Fibroblast of peridontal ligament (primary cell): Measurements from ENCODE around the gene SERPINB12.

ENCODE experiments used
- DNase-seq: peaks from one replicate; pipeline ENCODE4 v3.0.0-alpha.2; 2010; ENCODE audit errors: extremely low read depth

The SERPINB12 gene

GRCh38 chr18:63550068-63550467 is 7.9 kb downstream of the SERPINB12 start:
- no peak for DNase-seq

GRCh38 chr18:63551769-63552168 is 9.6 kb downstream of the SERPINB12 start:
- no peak for DNase-seq

DNA sequence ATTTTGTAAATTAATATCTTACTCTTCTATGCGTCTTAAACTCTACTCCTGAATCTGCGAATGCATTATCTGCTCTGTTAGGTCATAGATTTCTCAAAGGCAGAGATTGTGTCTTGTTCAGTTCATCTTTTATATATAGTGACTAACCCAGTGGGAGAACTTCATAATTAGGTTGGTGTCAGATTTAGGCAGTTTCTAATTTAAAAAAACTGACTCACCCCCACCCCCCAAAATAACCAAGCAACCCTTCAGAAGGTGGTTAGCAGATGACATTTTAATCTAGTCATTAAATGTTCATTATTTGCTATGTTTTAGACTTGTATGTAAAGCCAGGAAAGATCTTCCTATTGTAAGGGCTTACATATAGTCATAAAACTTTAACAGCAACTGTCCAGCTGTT is 10.4 kb downstream of the SERPINB12 start:
- DNase-seq, result no peak

DNA sequence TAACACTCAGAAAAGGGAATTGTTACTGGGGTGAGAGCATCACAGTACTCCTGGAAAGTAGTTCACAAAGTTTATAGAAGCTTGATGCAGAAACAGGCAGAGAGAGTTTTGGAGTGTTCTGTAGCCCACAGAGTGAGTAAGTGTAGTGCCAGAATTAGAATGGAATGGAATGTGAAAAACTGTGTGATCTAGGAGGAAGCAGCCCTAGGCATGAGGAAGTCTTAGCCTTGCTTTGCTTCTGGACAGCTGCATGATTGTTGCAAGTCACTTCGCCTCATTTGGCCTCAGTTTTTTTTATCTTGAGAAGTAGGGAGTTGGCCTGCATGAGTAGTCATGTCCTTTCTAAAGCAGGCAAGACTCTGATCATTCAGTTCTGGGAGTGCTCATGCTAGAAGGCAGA is 10.9 kb downstream of the SERPINB12 start:
- DNase-seq, result peak; percentile 70

GRCh38 chr18:63559567-63560491 is 17.7 kb downstream of the SERPINB12 start:
- DNase-seq, result no peak

- DNase-seq, result no peak
Measured at GRCh38 chr18:63562284-63562683, 20.1 kb downstream of the SERPINB12 start.

- DNase-seq, result no peak
Measured at GRCh38 chr18:63564021-63564420, 21.9 kb downstream of the SERPINB12 start.

DNA sequence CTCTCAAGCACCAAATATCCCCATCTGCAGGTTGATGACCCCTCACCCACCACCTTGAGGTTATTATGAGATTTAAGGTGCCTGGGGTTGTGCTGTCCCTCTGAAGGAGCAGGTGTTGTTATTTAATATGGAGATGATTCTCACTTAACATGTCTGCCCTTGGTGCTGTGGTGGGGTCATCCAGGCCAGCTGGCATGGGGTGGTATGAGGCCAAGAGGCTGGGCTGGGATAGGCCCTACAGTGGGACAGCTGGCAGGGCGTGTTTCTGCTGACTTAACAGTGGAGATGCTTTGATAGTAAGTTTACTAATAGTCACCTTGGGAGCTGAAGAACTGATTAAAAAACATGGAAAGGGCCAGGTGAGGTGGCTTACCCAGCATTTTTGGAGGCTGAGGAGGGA is 22.4 kb downstream of the SERPINB12 start:
- DNase-seq, result no peak

GRCh38 chr18:63567276-63567675 is 25.1 kb downstream of the SERPINB12 start:
- DNase-seq, result no peak

GRCh38 chr18:63567825-63568224 is 25.7 kb downstream of the SERPINB12 start:
- DNase-seq, result no peak

DNA sequence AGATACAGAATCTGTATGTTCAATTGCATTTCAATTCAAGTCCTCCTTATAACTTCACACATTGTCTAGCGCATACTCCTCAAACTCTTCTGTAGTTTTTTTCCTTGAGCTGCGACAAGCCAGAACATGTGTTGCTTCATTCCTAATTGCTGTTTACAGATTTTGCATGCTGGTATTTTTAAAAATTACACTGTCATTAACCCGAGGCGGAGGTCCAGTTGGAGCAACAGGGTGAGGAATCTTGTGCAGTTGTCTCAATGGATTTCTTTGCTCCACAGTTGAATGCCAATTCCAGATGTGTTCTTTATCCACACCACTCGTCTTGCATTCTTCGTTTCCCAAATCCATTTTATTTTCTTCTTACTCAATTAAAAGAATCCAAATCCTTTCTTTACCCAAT is 28.6 kb downstream of the SERPINB12 start:
- DNase-seq, result no peak

GRCh38 chr18:63575681-63576080 is 33.5 kb downstream of the SERPINB12 start:
- no peak for DNase-seq

DNA sequence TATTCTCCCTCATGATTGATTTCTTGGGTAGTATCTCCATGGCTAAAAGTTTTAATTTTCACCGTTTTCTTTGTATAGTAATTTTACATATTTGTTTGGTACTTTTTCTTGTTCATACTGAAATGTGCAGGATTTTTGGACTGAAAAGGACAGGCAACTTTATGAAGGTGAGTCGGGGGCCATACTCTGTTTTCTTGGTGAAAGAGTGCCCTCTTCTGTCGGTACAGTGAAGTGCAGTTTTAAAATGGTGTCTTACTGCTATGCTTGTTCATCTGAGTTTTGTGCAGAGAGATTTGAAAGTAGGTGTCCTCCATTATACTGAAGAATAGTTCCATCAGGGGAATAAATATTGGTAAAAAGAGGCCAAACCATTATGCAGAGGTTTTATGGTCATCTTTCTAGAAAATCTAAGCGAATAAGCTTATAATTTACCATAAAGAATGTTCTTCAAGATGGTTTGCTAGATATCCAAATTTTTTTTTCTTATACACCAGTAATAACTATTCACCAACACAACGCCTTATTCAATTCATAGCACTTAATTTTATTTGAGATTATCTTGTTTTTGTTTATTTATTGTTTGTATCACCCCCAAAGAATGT is 36.3 kb downstream of the SERPINB12 start:
- peak; percentile 50 for DNase-seq

GRCh38 chr18:63579616-63580015 is 37.4 kb downstream of the SERPINB12 start:
- DNase-seq, result no peak

- no peak for DNase-seq
Measured at GRCh38 chr18:63585988-63586387, 43.8 kb downstream of the SERPINB12 start.

DNA sequence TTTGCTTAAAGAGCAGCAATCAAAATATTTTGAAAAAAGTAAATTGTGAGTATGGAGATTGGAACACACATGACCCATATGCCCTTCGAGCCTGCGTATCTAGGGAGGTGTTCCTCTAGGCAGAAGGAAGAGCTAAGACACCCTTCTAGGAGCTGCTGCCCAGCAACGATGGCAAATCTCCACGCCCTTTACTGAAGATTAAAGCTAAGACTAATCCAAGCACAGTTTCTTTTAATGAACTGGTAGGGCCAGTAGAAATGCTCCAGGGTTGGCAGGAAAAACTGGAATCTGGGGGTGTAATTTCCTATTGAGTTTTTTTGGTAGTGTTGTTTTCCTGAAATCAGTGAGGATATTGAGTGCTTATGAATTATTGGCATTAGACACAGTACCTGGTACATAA is 44.3 kb downstream of the SERPINB12 start:
- DNase-seq, result no peak

DNA sequence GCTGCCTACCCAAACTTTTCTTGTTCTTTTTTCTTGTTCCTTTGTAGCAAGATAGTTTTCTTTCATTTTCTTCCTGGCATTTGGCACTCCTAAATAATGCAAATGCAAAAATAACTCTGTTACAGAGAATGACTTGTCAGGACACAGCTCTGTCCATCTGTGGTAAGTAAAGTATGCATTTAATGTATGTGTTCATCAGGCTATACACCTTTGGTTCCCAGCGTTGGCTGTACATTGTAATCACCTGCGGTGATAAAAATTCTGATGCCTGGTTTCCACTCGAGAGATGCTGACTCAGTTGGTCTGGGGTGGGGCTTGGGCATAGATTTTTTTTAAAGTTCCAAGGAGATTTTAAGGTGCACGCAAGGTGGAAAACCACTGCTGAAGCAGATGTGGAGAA is 44.8 kb downstream of the SERPINB12 start, which contains the start of gene SERPINB13:
Gene SERPINB13, plus strand, starts transcription at position 378 of the 400 bp plus-strand sequence. CDS start 1,325 bp downstream, outside the sequence.
- no peak for DNase-seq

DNA sequence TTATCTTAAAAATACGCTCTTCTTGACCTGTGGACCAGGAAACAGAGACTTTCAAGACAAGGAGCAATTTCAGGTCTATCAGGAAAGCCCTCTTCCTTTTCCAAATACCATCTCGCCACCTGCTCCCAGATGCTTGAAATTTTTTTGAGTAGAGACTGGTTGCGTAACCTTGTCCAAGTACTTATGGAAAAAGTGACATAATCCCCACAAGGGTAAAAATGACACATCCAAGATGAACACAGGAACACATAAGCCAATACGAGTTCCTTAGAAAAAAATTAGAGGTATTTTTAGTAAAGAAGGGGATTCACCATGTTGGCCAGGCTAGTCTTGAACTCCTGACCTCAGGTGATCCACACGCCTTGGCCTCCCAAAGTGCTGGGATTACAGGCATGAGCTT is 46.7 kb downstream of the SERPINB12 start:
- DNase-seq, result no peak

GRCh38 chr18:63590373-63590772 is 48.2 kb downstream of the SERPINB12 start:
- no peak for DNase-seq

GRCh38 chr18:63590966-63591695 is 49.0 kb downstream of the SERPINB12 start:
- no peak for DNase-seq

DNA sequence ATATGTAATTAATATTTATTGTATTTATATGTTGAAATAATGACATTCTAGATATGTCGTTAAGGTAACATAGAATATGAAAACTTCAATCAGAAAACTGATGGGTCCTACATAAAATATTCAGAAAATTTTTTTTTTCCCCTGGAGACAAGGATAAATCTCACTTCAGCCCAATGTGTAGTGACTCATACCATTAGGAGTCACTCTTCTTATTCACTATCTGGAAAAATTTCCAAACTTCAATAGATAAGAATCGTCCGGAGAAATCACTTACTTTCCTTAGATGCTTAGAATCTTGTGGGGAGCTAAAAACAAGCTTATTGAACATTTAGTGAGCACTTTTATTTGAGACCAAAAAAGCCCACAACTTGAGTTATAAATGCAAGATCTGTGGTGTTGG is 49.6 kb downstream of the SERPINB12 start:
- DNase-seq, result no peak

GRCh38 chr18:63592471-63592870 is 50.3 kb downstream of the SERPINB12 start:
- no peak for DNase-seq
